H1 (cell line): Measurements from ENCODE around the gene FRMD4A. TPM values are rescaled to one million over a fixed set of nuclear protein-coding genes. Genes with fewer than 3 reads are reported as not detected.

Experiments used
- ASH2L ChIP-seq: fragments of 200-600, 300-600 bp; sonication (generic); IDR thresholded peaks from one replicate; pipeline ENCODE4 v1.7.1; 2017; ENCODE audit warnings: low read length
- BACH1 ChIP-seq: IDR thresholded peaks from 2 replicates; pipeline ENCODE4 v1.6.1; 2012; ENCODE audit warnings: low read length, improper control_type of control experiment
- EP300 ChIP-seq, 2 experiments: IDR thresholded peaks; 1 replicate in 1 of 2; 2 replicates in 1 of 2; pipeline ENCODE4 v1.6.1; 2011 to 2012; ENCODE audit warnings: low read depth in 2 of 2, low read length in 2 of 2, mild to moderate bottlenecking in 2 of 2, borderline replicate concordance in 1 of 2, inconsistent platforms in 1 of 2, moderate library complexity in 1 of 2
- HDAC6 ChIP-seq: IDR thresholded peaks from one replicate; pipeline ENCODE4 v1.7.1; 2012; ENCODE audit warnings: low read depth, mild to moderate bottlenecking, inconsistent platforms, low read length, moderate library complexity
- POU5F1 ChIP-seq: IDR thresholded peaks from 2 replicates; pipeline ENCODE4 v1.6.1; 2011; ENCODE audit warnings: low read depth, mild to moderate bottlenecking, low read length, moderate library complexity
- RXRA ChIP-seq: IDR thresholded peaks from 2 replicates; pipeline ENCODE4 v1.6.1; 2011; ENCODE audit warnings: low read depth, mild to moderate bottlenecking, low read length, moderate library complexity; ENCODE audit not compliant: insufficient read depth
- SP4 ChIP-seq: IDR thresholded peaks from 2 replicates; pipeline ENCODE4 v1.6.1; 2012; ENCODE audit warnings: low read length, inconsistent platforms
- polyA plus RNA-seq, 7 experiments: library from polyadenylated mRNA; depleted of rRNA in 3 of 7; stranded (reverse) in 5 of 7; unstranded in 2 of 7; fragments of >200 nt in 5 of 7; fragments of 200-250 nt in 2 of 7; gene quantifications; 1 replicate in 5 of 7; 2 replicates in 1 of 7; 4 replicates in 1 of 7; pipeline versions ENCODE4 v1.2.1 to v1.2.3, GENCODE V29; 2011 to 2013; ENCODE audit warnings: missing spikeins in 2 of 7, mixed read lengths in 2 of 7
- total RNA-seq: library from RNA; stranded (reverse); fragmentation: NEBNext Ultra II Directional; extraction: Animal tissue kit (Norgen Biotek cat#: 25700); gene quantifications from 2 replicates; pipeline ENCODE4 v1.2.1, GENCODE V29; 2021

FRMD4A gene
- total and polyA plus RNA-seq, 2 of the 8 experiments (the other 6 are each of a cell fraction or from before 2014, with no cell fraction given): 38.6 to 39.6 TPM

DNA sequence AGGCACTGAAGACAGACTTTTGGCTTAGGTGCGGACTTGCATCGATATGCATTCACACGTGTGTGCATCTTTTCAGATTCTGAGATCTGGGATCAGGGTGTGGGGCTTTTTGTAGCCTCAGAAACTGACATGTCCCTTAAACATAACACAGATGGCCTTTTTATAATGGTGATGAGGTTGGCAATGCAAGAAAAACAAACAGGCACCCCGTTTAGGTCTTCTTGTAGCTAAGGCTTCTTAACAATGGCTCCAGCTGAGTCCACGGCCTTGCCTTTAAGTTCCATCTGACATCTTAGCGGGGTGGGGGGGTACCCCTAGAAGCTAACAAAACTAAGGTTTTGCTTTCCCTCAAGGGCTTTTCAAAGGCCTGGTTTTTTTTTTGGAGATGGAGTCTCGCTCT lies 597.7 kb downstream of the FRMD4A start (continued):
- TF ChIP-seq RXRA: no peak
- TF ChIP-seq ASH2L: no peak
- no peak for TF ChIP-seq POU5F1
- TF ChIP-seq BACH1: no peak
- no peak for TF ChIP-seq EP300 (IDR thresholded peaks at IDR 0.05; ENCODE audit: borderline replicate concordance in 1 of 2, low read depth in 2 of 2, low read length in 2 of 2)
- TF ChIP-seq HDAC6: no peak
- no peak for TF ChIP-seq SP4
